Measurements from ENCODE around the gene RNF152.

Gene RNF152

DNA sequence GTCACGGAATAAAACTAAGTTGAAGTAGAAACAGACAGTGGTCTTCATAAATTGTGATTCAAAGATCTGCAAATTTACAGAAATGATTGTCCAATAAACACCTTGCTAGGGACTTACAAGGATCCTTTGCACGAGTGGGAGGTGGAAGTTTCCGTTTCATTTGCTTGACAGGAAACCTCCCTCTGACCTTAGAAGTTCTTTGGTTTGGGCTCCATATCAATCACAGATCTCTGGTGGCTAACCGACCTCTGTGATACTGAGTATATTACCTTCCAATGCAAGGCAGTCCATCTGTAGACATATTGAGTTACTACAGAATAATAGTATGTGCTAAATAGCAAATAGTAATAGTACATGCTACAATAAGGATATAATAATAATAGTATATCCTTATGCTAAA is 33.7 kb upstream of the RNF152 start:
- H3K4me3 ChIP-seq (replicated peaks; ENCODE audit: low read depth, low read length), result no peak overlapping the region
- TF ChIP-seq, protein P1, sequence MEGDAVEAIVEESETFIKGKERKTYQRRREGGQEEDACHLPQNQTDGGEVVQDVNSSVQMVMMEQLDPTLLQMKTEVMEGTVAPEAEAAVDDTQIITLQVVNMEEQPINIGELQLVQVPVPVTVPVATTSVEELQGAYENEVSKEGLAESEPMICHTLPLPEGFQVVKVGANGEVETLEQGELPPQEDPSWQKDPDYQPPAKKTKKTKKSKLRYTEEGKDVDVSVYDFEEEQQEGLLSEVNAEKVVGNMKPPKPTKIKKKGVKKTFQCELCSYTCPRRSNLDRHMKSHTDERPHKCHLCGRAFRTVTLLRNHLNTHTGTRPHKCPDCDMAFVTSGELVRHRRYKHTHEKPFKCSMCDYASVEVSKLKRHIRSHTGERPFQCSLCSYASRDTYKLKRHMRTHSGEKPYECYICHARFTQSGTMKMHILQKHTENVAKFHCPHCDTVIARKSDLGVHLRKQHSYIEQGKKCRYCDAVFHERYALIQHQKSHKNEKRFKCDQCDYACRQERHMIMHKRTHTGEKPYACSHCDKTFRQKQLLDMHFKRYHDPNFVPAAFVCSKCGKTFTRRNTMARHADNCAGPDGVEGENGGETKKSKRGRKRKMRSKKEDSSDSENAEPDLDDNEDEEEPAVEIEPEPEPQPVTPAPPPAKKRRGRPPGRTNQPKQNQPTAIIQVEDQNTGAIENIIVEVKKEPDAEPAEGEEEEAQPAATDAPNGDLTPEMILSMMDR (IDR thresholded peaks at IDR 0.05; ENCODE audit: low read depth, low read length, missing control alignments), result no peak
- no peak for DNase-seq (ENCODE audit: extremely low read depth, low read depth)

DNA sequence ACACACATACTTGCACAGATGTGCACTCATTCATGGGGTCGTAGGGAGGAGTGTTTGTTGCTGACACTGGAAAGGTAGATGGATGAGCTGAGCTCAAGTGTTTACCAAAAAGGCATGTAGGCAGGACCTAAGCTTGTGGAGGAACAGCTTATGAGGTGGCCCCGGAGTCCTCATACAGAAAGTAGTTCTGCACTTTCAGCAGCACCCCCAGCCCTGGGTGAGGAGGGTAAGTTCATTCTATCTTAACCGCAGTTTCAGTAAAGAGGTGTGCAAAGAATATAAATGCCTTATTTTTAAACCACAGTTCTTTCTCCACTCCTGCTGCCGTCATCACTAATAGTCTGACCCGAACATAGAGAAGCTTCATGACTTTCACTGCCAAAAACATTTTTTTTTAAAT is 31.7 kb upstream of the RNF152 start:
- TF ChIP-seq, protein P1 (IDR thresholded peaks at IDR 0.05; ENCODE audit: low read depth, low read length, missing control alignments), result no peak
- H3K4me3 ChIP-seq (replicated peaks; ENCODE audit: low read depth, low read length), result no peak overlapping the region
- DNase-seq (ENCODE audit: extremely low read depth, low read depth), result no peak

DNA sequence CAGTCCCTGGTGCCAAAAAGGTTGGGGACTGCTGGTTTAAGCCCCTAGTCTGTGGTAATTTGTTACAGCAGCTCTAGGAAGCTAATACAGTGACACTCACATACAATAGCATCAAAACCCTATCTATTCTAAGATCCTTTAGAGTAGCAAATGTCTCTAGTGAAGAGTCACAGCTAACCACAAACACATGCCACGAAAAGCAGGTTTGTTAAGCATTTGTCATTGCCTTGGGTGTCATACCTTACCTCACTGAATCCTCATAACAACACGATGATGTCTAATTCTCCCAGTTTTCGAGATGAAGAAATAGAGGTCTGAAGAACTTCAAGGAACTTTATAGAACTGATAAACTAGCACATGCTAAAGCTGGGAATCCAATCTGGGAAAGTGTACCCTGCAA is 29.6 kb upstream of the RNF152 start:
- no peak overlapping the region for H3K4me3 ChIP-seq (replicated peaks; ENCODE audit: low read depth, low read length)
- DNase-seq (ENCODE audit: extremely low read depth, low read depth), result no peak
- TF ChIP-seq, protein P1 (IDR thresholded peaks at IDR 0.05; ENCODE audit: low read depth, low read length, missing control alignments), result no peak

- DNase-seq (ENCODE audit: extremely low read depth, low read depth), result no peak
- TF ChIP-seq, protein P1 (IDR thresholded peaks at IDR 0.05; ENCODE audit: low read depth, low read length, missing control alignments), result no peak
- no peak overlapping the region for H3K4me3 ChIP-seq (replicated peaks; ENCODE audit: low read depth, low read length)
Observed at GRCh38 chr18:61921621-61922235, 28.9 kb upstream of the RNF152 start.

- H3K4me3 ChIP-seq (replicated peaks; ENCODE audit: low read depth, low read length), result no peak overlapping the region
Observed at GRCh38 chr18:61917818-61918217, 25.0 kb upstream of the RNF152 start.

GRCh38 chr18:61912476-61912875 is 19.7 kb upstream of the RNF152 start:
- no peak overlapping the region for H3K4me3 ChIP-seq (replicated peaks; ENCODE audit: low read depth, low read length)
- TF ChIP-seq, protein P1 (IDR thresholded peaks at IDR 0.05; ENCODE audit: low read depth, low read length, missing control alignments), result no peak
- no peak for DNase-seq (ENCODE audit: extremely low read depth, low read depth)

More at GRCh38 chr18:61917818-61918217, 25.0 kb upstream of the RNF152 start:
- no peak for DNase-seq (ENCODE audit: extremely low read depth, low read depth)
- TF ChIP-seq, protein P1 (IDR thresholded peaks at IDR 0.05; ENCODE audit: low read depth, low read length, missing control alignments), result no peak

DNA sequence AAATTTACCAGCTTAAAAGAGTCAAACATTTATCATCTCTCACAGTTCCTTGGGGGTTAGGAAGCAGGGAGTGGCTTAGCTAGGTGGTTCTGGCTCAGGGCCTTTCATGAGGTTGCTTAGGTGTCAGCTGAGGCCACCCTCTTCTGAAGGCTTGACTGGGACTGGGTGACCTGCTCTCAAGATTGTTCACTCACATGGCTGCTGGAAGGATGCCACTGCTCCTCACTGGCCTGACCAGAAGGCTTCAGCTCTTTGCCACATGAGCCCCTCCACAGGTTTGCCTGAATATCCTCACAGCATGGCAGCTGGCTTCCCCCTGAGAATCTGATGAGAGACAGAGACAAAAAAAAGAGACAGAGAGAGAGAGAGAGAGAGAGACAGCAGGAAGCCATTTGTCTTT is 17.3 kb upstream of the RNF152 start:
- DNase-seq (ENCODE audit: extremely low read depth, low read depth), result no peak
- TF ChIP-seq, protein P1 (IDR thresholded peaks at IDR 0.05; ENCODE audit: low read depth, low read length, missing control alignments), result no peak
- H3K4me3 ChIP-seq (replicated peaks; ENCODE audit: low read depth, low read length), result no peak overlapping the region

Data from HFF-Myc (cell line).